Prostate gland (tissue), 2 donors: ENCODE results near the gene SLC5A4. TPM values are rescaled to one million over a fixed set of nuclear protein-coding genes. Genes with fewer than 3 reads are reported as not detected.
A peak's percentile ranks its signal among the peaks of the same experiment; 100 is the strongest.

Experiments used
- DNase-seq: peaks from one replicate; pipeline ENCODE4 v3.0.0-alpha.2; 2019; ENCODE audit warnings: low spot score
- H3K27ac ChIP-seq, 2 donors: fragments of 200-600 bp; sonication (generic); 2 replicates each; pipeline ENCODE4 v1.5.1; 2017 to 2019
- H3K27me3 ChIP-seq: fragments of 200-600 bp; sonication (generic); replicated peaks from 2 replicates; pipeline ENCODE4 v1.5.1; 2019; ENCODE audit not compliant: insufficient read depth
- H3K36me3 ChIP-seq, 2 donors: fragments of 200-600 bp; sonication (generic); 1 replicate in 1 of 2; 2 replicates in 1 of 2; pipeline versions ENCODE4 v1.5.1 to v1.8.1; 2017 to 2019
- H3K4me1 ChIP-seq: fragments of 200-600 bp; sonication (generic); replicated peaks from 2 replicates; pipeline ENCODE4 v1.5.1; 2019
- H3K4me3 ChIP-seq, 2 donors: fragments of 200-600 bp; sonication (generic); 2 replicates each; pipeline ENCODE4 v1.5.1; 2017 to 2019
- H3K9me3 ChIP-seq: fragments of 200-600 bp; sonication (generic); 2 replicates; pipeline ENCODE4 v1.5.1; 2017
- CTCF ChIP-seq, 4 experiments: fragments of 200-600 bp in 2 of 4; fragments of 450-650 bp in 2 of 4; sonication (generic) in 2 of 4; IDR thresholded peaks; 1 replicate in 3 of 4; 2 replicates in 1 of 4; pipeline ENCODE4 v1.5.1; 2016 to 2019; ENCODE audit warnings: antibody characterized with exemption in 4 of 4, mild to moderate bottlenecking in 2 of 4, moderate library complexity in 2 of 4
- POLR2A ChIP-seq: fragments of 450-650 bp; IDR thresholded peaks from one replicate; pipeline ENCODE4 v1.6.1; 2016; ENCODE audit warnings: antibody characterized with exemption, mild to moderate bottlenecking
- POLR2AphosphoS5 ChIP-seq: sonication (generic); formaldehyde crosslinking; IDR thresholded peaks from one replicate; pipeline ENCODE4 v1.6.1; 2017; ENCODE audit warnings: antibody characterized with exemption
- WGBS: methylation state at CpG from one replicate; pipeline ENCODE4 v1.1.5; 2018; 5-methylcytosine and 5-hydroxymethylcytosine counted together
- intact Hi-C: fragments of 100-400 bp; cut with DNase I; formaldehyde crosslinking; loops from one replicate; pipeline ENCODE4 v1.14.2; 2022
- total RNA-seq, 2 donors: library from RNA; depleted of rRNA; stranded (reverse); fragments of >200 nt; gene quantifications; one replicate each; pipeline ENCODE4 v1.1.0, GENCODE V29; 2016

The SLC5A4 gene
- total RNA-seq, 2 donors from 2014 or later: 0.23 TPM; not detected in 1

GRCh38 chr22:32207971-32208480 lies 47.1 kb downstream of the SLC5A4 start:
- Histone ChIP-seq H3K36me3 (no peaks in the 10 kb centered on the region), H3K9me3 (no peaks in the 10 kb centered on the region), H3K4me1 (peaks cover 3% of the 10 kb centered on the region), H3K27me3 (no peaks in the 10 kb centered on the region), H3K4me3 (no peak overlapping the region), H3K27ac (no peak overlapping the region)
- TF ChIP-seq POLR2AphosphoS5: no peak
- TF ChIP-seq POLR2A: no peak
- no peak for DNase-seq
- WGBS: 74% methylated on average over 4 of the region's 4 CpGs
- intact Hi-C loops: no loop called here

- peak; percentile 60 for DNase-seq
Measured at GRCh38 chr22:32206774-32207758, 48.1 kb downstream of the SLC5A4 start.

GRCh38 chr22:32205974-32206773 lies 49.0 kb downstream of the SLC5A4 start:
- intact Hi-C loops: no loop called here
- Histone ChIP-seq H3K4me1 (peaks cover 3% of the 10 kb centered on the region), H3K27me3 (no peaks in the 10 kb centered on the region), H3K4me3 (peak overlapping the region in 1 of 2 donors; percentile 6), H3K9me3 (no peaks in the 10 kb centered on the region), H3K36me3 (no peaks in the 10 kb centered on the region), H3K27ac (peak overlapping the region in 1 of 2 donors; percentile 66)
- DNase-seq: no peak
- TF ChIP-seq CTCF (IDR thresholded peaks at IDR 0.05): no peak
- TF ChIP-seq POLR2A: no peak
- no peak for TF ChIP-seq POLR2AphosphoS5
- 89% methylated on average over 22 of the region's 30 CpGs for WGBS

More at GRCh38 chr22:32206774-32207758, 48.1 kb downstream of the SLC5A4 start:
- intact Hi-C loops: no loop called here
- Histone ChIP-seq H3K36me3 (no peaks in the 10 kb centered on the region), H3K4me3 (peak overlapping the region in 1 of 2 donors; percentile 6), H3K27me3 (no peaks in the 10 kb centered on the region), H3K4me1 (peaks cover 3% of the 10 kb centered on the region), H3K27ac (peak overlapping the region in 1 of 2 donors; percentile 66), H3K9me3 (no peaks in the 10 kb centered on the region)
- 78% methylated on average over 21 of the region's 22 CpGs for WGBS
- TF ChIP-seq POLR2AphosphoS5 (peak; percentile 40), CTCF (IDR thresholded peaks at IDR 0.05) (peak in 3 of 4 experiments; percentile 60 to 76 (median 66)), POLR2A (no peak)

- peak within 1 kb of the TSS; percentile 14 to 66 for H3K27ac ChIP-seq
- 82% methylated on average over 40 of the region's 41 CpGs for WGBS
- no peaks in the 10 kb centered on the region for H3K36me3 ChIP-seq
- H3K4me3 ChIP-seq: peak within 1 kb of the TSS in 1 of 2 donors; percentile 25
- no peaks in the 10 kb centered on the region for H3K9me3 ChIP-seq
- intact Hi-C loops: no loop called here
- peaks cover 3% of the 10 kb centered on the region for H3K4me1 ChIP-seq
- DNase-seq: no peak
- no peaks in the 10 kb centered on the region for H3K27me3 ChIP-seq
- TF ChIP-seq CTCF (IDR thresholded peaks at IDR 0.05) (no peak), POLR2AphosphoS5 (no peak), POLR2A (no peak)
Measured at GRCh38 chr22:32204856-32205722, 50.1 kb downstream of the SLC5A4 start, which contains the start of gene RFPL2. TSS of gene RFPL2 (minus strand) at chr22:32205073. CDS start at chr22:32202451, 2,622 bp downstream.
